ENCODE measurements around the gene MRPL36. TPM values are rescaled to one million over a fixed set of nuclear protein-coding genes. Genes with fewer than 3 reads are reported as not detected.

The MRPL36 gene
- total RNA-seq, 1 experiment from 2014 or later = 116 TPM

DNA sequence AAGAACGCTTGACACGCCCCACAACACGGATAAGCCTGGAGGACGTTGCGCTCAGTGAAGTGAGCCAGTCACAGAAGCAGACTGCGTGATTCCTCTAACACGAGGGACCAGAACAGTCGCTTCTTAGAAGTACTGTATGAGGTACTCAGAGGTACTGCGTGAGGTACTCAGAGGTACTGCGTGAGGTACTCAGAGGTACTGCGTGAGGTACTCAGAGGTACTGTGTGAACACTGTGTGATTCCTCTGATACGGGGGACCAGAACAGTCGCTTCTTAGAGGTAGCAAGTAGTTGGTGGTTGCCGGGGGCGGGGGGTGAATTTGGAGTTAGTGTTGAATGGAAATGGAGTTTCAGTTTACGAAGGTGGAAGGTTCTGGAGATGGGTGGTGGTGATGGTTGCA is 7.3 kb upstream of the MRPL36 start:
- H4K20me1 ChIP-seq (ENCODE audit: low read length) = peaks cover 3% of the 10 kb centered on the region; the same call in 1 of the 2 replicates
- peaks cover 99% of the 10 kb centered on the region for H3K79me2 ChIP-seq (ENCODE audit: low read length)
- no peaks in the 10 kb centered on the region for H3K9me2 ChIP-seq (replicated peaks; ENCODE audit: low read length)
- ChIA-PET POLR2A (ENCODE audit: unreplicated experiment) (no interaction called here), CTCF (no interaction called here)
- ATAC-seq (no peak; the same call in 1 of the 2 replicates), DNase-seq (no peak)
- H3K9ac ChIP-seq (ENCODE audit: low read length) = no peak overlapping the region
- no peak for TF ChIP-seq EZH2 (IDR thresholded peaks at IDR 0.05; ENCODE audit: low read length, unreplicated experiment)
- no peak for TF ChIP-seq EZH2phosphoT487 (IDR thresholded peaks at IDR 0.05; ENCODE audit: borderline replicate concordance, low read length)
- TF ChIP-seq, protein P1, sequence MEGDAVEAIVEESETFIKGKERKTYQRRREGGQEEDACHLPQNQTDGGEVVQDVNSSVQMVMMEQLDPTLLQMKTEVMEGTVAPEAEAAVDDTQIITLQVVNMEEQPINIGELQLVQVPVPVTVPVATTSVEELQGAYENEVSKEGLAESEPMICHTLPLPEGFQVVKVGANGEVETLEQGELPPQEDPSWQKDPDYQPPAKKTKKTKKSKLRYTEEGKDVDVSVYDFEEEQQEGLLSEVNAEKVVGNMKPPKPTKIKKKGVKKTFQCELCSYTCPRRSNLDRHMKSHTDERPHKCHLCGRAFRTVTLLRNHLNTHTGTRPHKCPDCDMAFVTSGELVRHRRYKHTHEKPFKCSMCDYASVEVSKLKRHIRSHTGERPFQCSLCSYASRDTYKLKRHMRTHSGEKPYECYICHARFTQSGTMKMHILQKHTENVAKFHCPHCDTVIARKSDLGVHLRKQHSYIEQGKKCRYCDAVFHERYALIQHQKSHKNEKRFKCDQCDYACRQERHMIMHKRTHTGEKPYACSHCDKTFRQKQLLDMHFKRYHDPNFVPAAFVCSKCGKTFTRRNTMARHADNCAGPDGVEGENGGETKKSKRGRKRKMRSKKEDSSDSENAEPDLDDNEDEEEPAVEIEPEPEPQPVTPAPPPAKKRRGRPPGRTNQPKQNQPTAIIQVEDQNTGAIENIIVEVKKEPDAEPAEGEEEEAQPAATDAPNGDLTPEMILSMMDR (conservative IDR thresholded peaks at IDR 0.05; ENCODE audit: low read depth, low read length) = no peak
- H3K27me3 ChIP-seq (ENCODE audit: low read length) = no peaks in the 10 kb centered on the region
- peaks cover 82% of the 10 kb centered on the region for H3K36me3 ChIP-seq (ENCODE audit: low read depth, low read length)
- no peak overlapping the region for H3K4me2 ChIP-seq (ENCODE audit: low read length)
- H3K4me1 ChIP-seq (ENCODE audit: insufficient read depth, low read length) = peaks cover 9% of the 10 kb centered on the region
- H3K9me3 ChIP-seq (ENCODE audit: low read length) = no peaks in the 10 kb centered on the region
- no peak overlapping the region for H3K4me3 ChIP-seq (ENCODE audit: low read length)
- H3K27ac ChIP-seq (ENCODE audit: low read length) = no peak overlapping the region
- no TSS peak for BruUV-seq (replicated peaks)
- H2AFZ ChIP-seq (ENCODE audit: low read length) = no peak overlapping the region
- intact Hi-C loops (cut with micrococcal nuclease) = no loop called here
- H3F3A ChIP-seq (ENCODE audit: low read length, unreplicated experiment) = no peaks in the 10 kb centered on the region

DNA sequence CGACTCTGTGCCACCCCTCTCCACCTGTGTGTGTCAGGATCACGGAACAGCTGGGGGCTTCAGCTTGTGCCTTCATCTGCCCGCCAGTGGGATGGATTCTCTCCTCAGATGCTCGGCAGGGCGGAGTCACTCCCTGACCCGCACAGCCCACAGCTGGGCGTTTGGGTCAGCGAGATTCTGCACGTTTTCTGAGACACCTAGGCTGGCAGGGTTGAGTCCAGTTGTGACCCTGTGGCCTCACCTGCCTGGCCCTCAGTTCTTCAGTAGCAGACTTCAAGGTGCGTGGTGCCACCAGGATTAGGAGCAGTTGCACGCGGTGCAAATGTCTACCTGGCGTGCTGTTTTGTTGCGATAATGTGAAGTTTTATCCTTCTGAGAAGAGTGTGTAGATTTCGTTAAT is 6.6 kb upstream of the MRPL36 start:
- Histone ChIP-seq H3K27ac (ENCODE audit: low read length) (no peak overlapping the region), H3K9ac (ENCODE audit: low read length) (no peak overlapping the region), H3K4me3 (ENCODE audit: low read length) (no peak overlapping the region), H4K20me1 (ENCODE audit: low read length) (no peaks in the 10 kb centered on the region; the same call in 1 of the 2 replicates), H3K4me1 (ENCODE audit: insufficient read depth, low read length) (peaks cover 9% of the 10 kb centered on the region), H3F3A (ENCODE audit: low read length, unreplicated experiment) (no peaks in the 10 kb centered on the region), H3K4me2 (ENCODE audit: low read length) (no peak overlapping the region), H3K27me3 (ENCODE audit: low read length) (no peaks in the 10 kb centered on the region), H3K36me3 (ENCODE audit: low read depth, low read length) (peaks cover 76% of the 10 kb centered on the region), H3K79me2 (ENCODE audit: low read length) (peaks cover 100% of the 10 kb centered on the region), H3K9me2 (replicated peaks; ENCODE audit: low read length) (no peaks in the 10 kb centered on the region), H2AFZ (ENCODE audit: low read length) (no peak overlapping the region), H3K9me3 (ENCODE audit: low read length) (no peaks in the 10 kb centered on the region)
- DNase-seq (no peak), ATAC-seq (no peak)
- BruUV-seq (replicated peaks) = no TSS peak
- POLR2A ChIA-PET (ENCODE audit: unreplicated experiment) = no interaction called here
- CTCF ChIA-PET = no interaction called here
- TF ChIP-seq, protein P1 (conservative IDR thresholded peaks at IDR 0.05; ENCODE audit: low read depth, low read length) = no peak
- TF ChIP-seq EZH2 (IDR thresholded peaks at IDR 0.05; ENCODE audit: low read length, unreplicated experiment) (no peak), EZH2phosphoT487 (IDR thresholded peaks at IDR 0.05; ENCODE audit: borderline replicate concordance, low read length) (no peak)
- intact Hi-C loops (cut with micrococcal nuclease) = no loop called here

DNA sequence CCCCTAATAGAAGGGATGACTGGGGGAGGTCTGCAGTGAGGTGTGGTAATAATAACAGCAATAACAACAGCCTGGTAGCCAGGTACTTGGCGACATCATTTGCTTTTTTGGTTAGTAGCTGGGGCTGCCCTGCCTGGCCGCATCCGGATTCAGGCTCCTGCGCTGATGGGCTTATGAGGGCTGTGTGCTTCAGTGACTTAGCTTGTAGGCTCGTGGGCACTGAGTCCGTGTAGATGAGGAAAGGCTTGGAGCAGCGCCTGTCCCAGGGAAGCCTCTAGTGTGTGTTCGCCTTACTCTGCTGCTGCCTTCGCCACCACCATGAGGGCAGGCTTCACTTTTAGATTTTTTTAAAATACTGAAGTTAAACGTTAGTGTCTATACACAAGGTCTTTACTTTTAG is 6.1 kb upstream of the MRPL36 start:
- no peaks in the 10 kb centered on the region; the same call in 1 of the 2 replicates for H4K20me1 ChIP-seq (ENCODE audit: low read length)
- intact Hi-C loops (cut with micrococcal nuclease) = no loop called here
- peaks cover 9% of the 10 kb centered on the region for H3K4me1 ChIP-seq (ENCODE audit: insufficient read depth, low read length)
- no peak overlapping the region for H3K4me2 ChIP-seq (ENCODE audit: low read length)
- CTCF ChIA-PET = no interaction called here
- peaks cover 99% of the 10 kb centered on the region for H3K79me2 ChIP-seq (ENCODE audit: low read length)
- TF ChIP-seq, protein P1 (conservative IDR thresholded peaks at IDR 0.05; ENCODE audit: low read depth, low read length) = no peak
- TF ChIP-seq EZH2phosphoT487 (IDR thresholded peaks at IDR 0.05; ENCODE audit: borderline replicate concordance, low read length) (no peak), EZH2 (IDR thresholded peaks at IDR 0.05; ENCODE audit: low read length, unreplicated experiment) (no peak)
- H3F3A ChIP-seq (ENCODE audit: low read length, unreplicated experiment) = no peaks in the 10 kb centered on the region
- POLR2A ChIA-PET (ENCODE audit: unreplicated experiment) = interaction anchor here (0.7 kb wide), 1 partner anchor 962 kb away, joined by 3 read pairs; no protein-coding TSS in a partner anchor
- no peak overlapping the region for H3K27ac ChIP-seq (ENCODE audit: low read length)
- no peaks in the 10 kb centered on the region for H3K27me3 ChIP-seq (ENCODE audit: low read length)
- BruUV-seq (replicated peaks) = no TSS peak
- no peak overlapping the region for H2AFZ ChIP-seq (ENCODE audit: low read length)
- no peaks in the 10 kb centered on the region for H3K9me3 ChIP-seq (ENCODE audit: low read length)
- peaks cover 71% of the 10 kb centered on the region for H3K36me3 ChIP-seq (ENCODE audit: low read depth, low read length)
- H3K9ac ChIP-seq (ENCODE audit: low read length) = no peak overlapping the region
- ATAC-seq (no peak), DNase-seq (no peak)
- H3K9me2 ChIP-seq (replicated peaks; ENCODE audit: low read length) = no peaks in the 10 kb centered on the region
- H3K4me3 ChIP-seq (ENCODE audit: low read length) = no peak overlapping the region
